ENCODE results near the gene TARBP1.
"Not testable (repeated sequence)": the region's sequence is repeated elsewhere in the genome, so short reads cannot be mapped to it uniquely, and the experiment has no call there.

Gene TARBP1

DNA sequence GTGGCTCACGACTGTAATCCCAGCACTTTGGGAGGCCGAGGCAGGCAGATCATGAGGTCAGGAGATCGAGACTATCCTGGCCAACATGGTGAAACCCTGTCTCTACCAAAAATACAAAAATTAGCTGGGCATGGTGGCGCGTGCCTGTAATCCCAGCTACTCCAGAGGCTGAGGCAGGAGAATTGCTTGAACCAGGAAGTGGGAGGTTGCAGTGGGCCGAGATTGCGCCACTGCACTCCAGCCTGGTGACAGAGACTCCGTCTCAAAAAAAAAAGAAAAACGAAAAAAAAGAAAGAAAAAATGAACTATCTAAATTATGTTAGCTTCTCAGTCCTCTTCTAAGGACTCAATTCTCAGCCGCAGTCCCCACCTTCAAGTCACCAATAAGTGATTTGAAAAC, 39.1 kb upstream of the TARBP1 start:
- H4K8ac ChIP-seq (ENCODE audit: low read depth, low read length); H3K27me3 ChIP-seq (ENCODE audit: insufficient read depth, low read length, poor library complexity); H3K79me2 ChIP-seq (ENCODE audit: control insufficient read depth, insufficient read depth, low read length); H3K4me3 ChIP-seq (ENCODE audit: low read length); H2BK15ac ChIP-seq (replicated peaks; ENCODE audit: low read depth); H3K4me1 ChIP-seq (ENCODE audit: control insufficient read depth, low read depth, low read length); H3K9ac ChIP-seq (ENCODE audit: low read length); H3K18ac ChIP-seq (ENCODE audit: low read length); H4K5ac ChIP-seq (ENCODE audit: low read length); H2AK5ac ChIP-seq (ENCODE audit: low read length); H2BK5ac ChIP-seq (ENCODE audit: low read length); H3K23ac ChIP-seq (ENCODE audit: low read length); H3K27ac ChIP-seq (ENCODE audit: low read depth, low read length); DNase-seq; H3K4ac ChIP-seq (ENCODE audit: low read depth, low read length); H3K4me2 ChIP-seq (ENCODE audit: low read length); H3K36me3 ChIP-seq (ENCODE audit: control insufficient read depth, insufficient read depth, low read length); H2BK120ac ChIP-seq (ENCODE audit: low read depth, low read length); H3K79me1 ChIP-seq (ENCODE audit: low read length); H3K56ac ChIP-seq (ENCODE audit: low read length): not testable (repeated sequence)
- no CpG with 5 or more reads among the region's 10 CpGs for WGBS (ENCODE audit: extremely low coverage, insufficient coverage, low lambda C conversion rate)

DNA sequence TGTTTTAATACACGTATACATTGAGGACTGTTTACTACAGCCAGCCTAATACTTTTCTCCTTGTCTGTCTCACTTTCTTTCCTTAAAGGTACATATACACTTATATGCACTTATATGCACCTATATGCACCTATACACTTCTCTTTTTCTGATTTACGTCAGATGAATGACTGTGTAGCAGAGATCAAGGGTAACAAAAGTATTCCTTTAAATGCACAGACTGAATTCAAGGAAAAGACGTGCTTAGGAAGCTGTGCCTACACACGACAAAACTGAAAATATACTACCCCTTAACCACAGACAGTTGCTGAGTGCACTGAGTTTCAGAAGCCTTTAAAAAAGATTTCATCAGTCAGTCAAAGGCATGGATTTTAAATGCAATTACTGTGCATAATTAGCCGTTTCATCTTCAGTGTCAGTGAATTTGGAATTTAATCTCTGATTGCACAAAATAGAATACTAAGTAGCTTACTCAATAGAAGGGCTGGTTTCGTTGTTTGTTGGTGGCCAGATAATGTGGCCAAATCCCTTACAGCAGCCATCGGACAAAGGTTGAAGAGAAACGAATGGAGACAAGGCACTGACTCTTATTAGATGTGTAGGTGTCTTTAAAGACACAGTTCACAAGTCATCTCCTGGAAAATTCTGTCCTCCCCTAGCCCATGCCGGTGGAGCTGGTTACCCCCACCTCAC, 38.3 kb upstream of the TARBP1 start:
- Histone ChIP-seq H3K4me2 (ENCODE audit: low read length) (no peak overlapping the region), H3K4ac (ENCODE audit: low read depth, low read length) (no peak overlapping the region)

DNA sequence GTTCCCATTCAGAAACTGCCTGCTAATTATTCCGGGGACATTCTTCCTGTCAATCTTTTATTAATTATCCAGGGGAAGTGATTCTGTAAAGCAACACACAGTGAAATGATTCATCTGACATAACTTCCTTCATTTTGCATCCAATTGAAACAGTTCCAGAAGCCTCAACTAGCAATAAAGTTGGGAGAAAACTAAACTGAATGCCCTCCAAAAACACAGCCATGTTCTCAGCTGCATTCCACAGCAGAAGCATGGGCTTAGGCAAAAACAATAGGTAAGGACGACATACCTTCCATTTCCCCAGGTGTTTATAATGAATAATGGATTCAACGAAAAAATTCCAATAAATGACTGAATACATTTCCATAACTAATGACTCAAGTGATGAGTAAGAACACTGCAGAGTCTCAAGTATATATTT, 36.9 kb upstream of the TARBP1 start:
- no peak overlapping the region for H4K8ac ChIP-seq (ENCODE audit: low read depth, low read length)
- peak; percentile 59 for DNase-seq
- no peak overlapping the region for H2AK5ac ChIP-seq (ENCODE audit: low read length)
- peak overlapping the region; percentile 6 for H3K56ac ChIP-seq (ENCODE audit: low read length)
- H2BK15ac ChIP-seq (replicated peaks; ENCODE audit: low read depth): no peak overlapping the region
- no peaks in the 10 kb centered on the region for H3K79me1 ChIP-seq (ENCODE audit: low read length)
- H2BK5ac ChIP-seq (ENCODE audit: low read length): no peak overlapping the region
- no peak overlapping the region for H3K4me3 ChIP-seq (ENCODE audit: low read length)
- H3K18ac ChIP-seq (ENCODE audit: low read length): peak overlapping the region; percentile 51
- H3K27ac ChIP-seq (ENCODE audit: low read depth, low read length): peak overlapping the region; percentile 77
- no peaks in the 10 kb centered on the region for H3K36me3 ChIP-seq (ENCODE audit: control insufficient read depth, insufficient read depth, low read length)
- peak overlapping the region; percentile 60 for H3K4ac ChIP-seq (ENCODE audit: low read depth, low read length)
- no peak overlapping the region for H3K4me2 ChIP-seq (ENCODE audit: low read length)
- WGBS (ENCODE audit: extremely low coverage, insufficient coverage, low lambda C conversion rate): no CpG with 5 or more reads among the region's 3 CpGs
- H3K23ac ChIP-seq (ENCODE audit: low read length): no peak overlapping the region
- H3K4me1 ChIP-seq (ENCODE audit: control insufficient read depth, low read depth, low read length): peaks cover 4% of the 10 kb centered on the region
- H3K27me3 ChIP-seq (ENCODE audit: insufficient read depth, low read length, poor library complexity): no peaks in the 10 kb centered on the region
- no peak overlapping the region for H2BK120ac ChIP-seq (ENCODE audit: low read depth, low read length)
- H3K79me2 ChIP-seq (ENCODE audit: control insufficient read depth, insufficient read depth, low read length): no peaks in the 10 kb centered on the region
- H3K9ac ChIP-seq (ENCODE audit: low read length): no peak overlapping the region
- no peak overlapping the region for H4K5ac ChIP-seq (ENCODE audit: low read length)

More for the DNA sequence above, 38.3 kb upstream of the TARBP1 start:
- no CpG with 5 or more reads among the region's 9 CpGs for WGBS (ENCODE audit: extremely low coverage, insufficient coverage, low lambda C conversion rate)
- H3K56ac ChIP-seq (ENCODE audit: low read length): no peak overlapping the region
- H3K18ac ChIP-seq (ENCODE audit: low read length): no peak overlapping the region
- H3K4me1 ChIP-seq (ENCODE audit: control insufficient read depth, low read depth, low read length): peaks cover 4% of the 10 kb centered on the region
- no peak overlapping the region for H2BK120ac ChIP-seq (ENCODE audit: low read depth, low read length)
- H2BK15ac ChIP-seq (replicated peaks; ENCODE audit: low read depth): no peak overlapping the region
- no peak overlapping the region for H2AK5ac ChIP-seq (ENCODE audit: low read length)
- H3K79me1 ChIP-seq (ENCODE audit: low read length): no peaks in the 10 kb centered on the region
- no peak overlapping the region for H3K4me3 ChIP-seq (ENCODE audit: low read length)
- no peak overlapping the region for H2BK5ac ChIP-seq (ENCODE audit: low read length)
- H3K23ac ChIP-seq (ENCODE audit: low read length): no peak overlapping the region
- no peak overlapping the region for H3K9ac ChIP-seq (ENCODE audit: low read length)
- H4K5ac ChIP-seq (ENCODE audit: low read length): no peak overlapping the region
- no peak overlapping the region for H4K8ac ChIP-seq (ENCODE audit: low read depth, low read length)
- no peaks in the 10 kb centered on the region for H3K27me3 ChIP-seq (ENCODE audit: insufficient read depth, low read length, poor library complexity)
- no peaks in the 10 kb centered on the region for H3K79me2 ChIP-seq (ENCODE audit: control insufficient read depth, insufficient read depth, low read length)
- H3K27ac ChIP-seq (ENCODE audit: low read depth, low read length): no peak overlapping the region
- H3K36me3 ChIP-seq (ENCODE audit: control insufficient read depth, insufficient read depth, low read length): no peaks in the 10 kb centered on the region
- DNase-seq: no peak

DNA sequence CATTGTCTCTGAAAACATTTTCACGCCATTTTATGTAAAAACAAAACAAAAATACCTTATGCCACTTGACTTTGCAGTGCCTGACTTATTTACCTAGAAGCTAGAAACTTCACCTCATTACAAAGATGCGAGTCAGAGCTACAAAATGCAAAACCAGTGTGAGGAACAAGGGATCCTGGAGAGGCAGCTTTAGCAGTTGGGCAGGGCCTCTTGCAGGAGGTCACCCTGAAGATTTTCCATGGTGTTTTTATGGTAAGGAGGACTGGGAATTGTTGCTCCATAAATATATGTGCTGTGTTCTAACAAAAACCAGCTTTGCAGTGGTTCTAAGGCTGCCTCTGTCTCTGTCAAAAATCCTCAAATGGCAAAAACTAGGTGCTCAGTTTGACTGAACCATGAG, 36.4 kb upstream of the TARBP1 start:
- Histone ChIP-seq H2BK5ac (ENCODE audit: low read length) (no peak overlapping the region), H3K18ac (ENCODE audit: low read length) (peak overlapping the region; percentile 51), H2BK15ac (replicated peaks; ENCODE audit: low read depth) (no peak overlapping the region), H3K27ac (ENCODE audit: low read depth, low read length) (peak overlapping the region; percentile 77), H3K4me3 (ENCODE audit: low read length) (no peak overlapping the region), H4K8ac (ENCODE audit: low read depth, low read length) (no peak overlapping the region), H3K79me1 (ENCODE audit: low read length) (no peaks in the 10 kb centered on the region), H3K36me3 (ENCODE audit: control insufficient read depth, insufficient read depth, low read length) (no peaks in the 10 kb centered on the region), H3K56ac (ENCODE audit: low read length) (peak overlapping the region; percentile 6), H4K5ac (ENCODE audit: low read length) (no peak overlapping the region), H3K4me2 (ENCODE audit: low read length) (no peak overlapping the region), H3K27me3 (ENCODE audit: insufficient read depth, low read length, poor library complexity) (no peaks in the 10 kb centered on the region), H3K4me1 (ENCODE audit: control insufficient read depth, low read depth, low read length) (peaks cover 4% of the 10 kb centered on the region), H3K4ac (ENCODE audit: low read depth, low read length) (peak overlapping the region; percentile 60), H3K79me2 (ENCODE audit: control insufficient read depth, insufficient read depth, low read length) (no peaks in the 10 kb centered on the region), H2BK120ac (ENCODE audit: low read depth, low read length) (no peak overlapping the region), H3K9ac (ENCODE audit: low read length) (no peak overlapping the region), H3K23ac (ENCODE audit: low read length) (no peak overlapping the region), H2AK5ac (ENCODE audit: low read length) (no peak overlapping the region)
- peak; percentile 88 for DNase-seq
- WGBS (ENCODE audit: extremely low coverage, insufficient coverage, low lambda C conversion rate): no CpG with 5 or more reads among the region's 2 CpGs

DNA sequence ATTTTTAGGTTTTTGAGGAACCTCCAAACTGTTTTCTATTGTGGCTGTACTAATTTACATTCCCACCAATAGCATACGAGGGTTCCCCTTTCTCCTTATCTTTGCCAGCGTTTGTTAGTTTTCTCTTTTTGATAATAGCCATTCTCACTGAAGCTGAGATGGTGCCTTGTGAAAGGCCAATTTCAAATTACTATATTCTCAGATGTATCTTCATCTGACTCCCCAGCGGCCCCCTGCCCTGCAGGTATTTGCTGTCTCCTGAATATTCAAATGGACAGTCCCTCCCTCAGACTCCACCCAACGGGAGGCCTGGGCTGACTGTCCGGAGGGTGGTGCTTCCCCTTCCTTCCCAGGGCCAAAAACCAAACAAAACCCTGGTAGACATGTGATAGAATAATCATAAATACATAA, 33.5 kb upstream of the TARBP1 start:
- Histone ChIP-seq H3K4me2 (ENCODE audit: low read length) (no peak overlapping the region), H2BK15ac (replicated peaks; ENCODE audit: low read depth) (no peak overlapping the region), H3K27me3 (ENCODE audit: insufficient read depth, low read length, poor library complexity) (no peaks in the 10 kb centered on the region), H3K4me1 (ENCODE audit: control insufficient read depth, low read depth, low read length) (peaks cover 4% of the 10 kb centered on the region), H3K27ac (ENCODE audit: low read depth, low read length) (peak overlapping the region; percentile 28), H3K79me1 (ENCODE audit: low read length) (no peaks in the 10 kb centered on the region), H2AK5ac (ENCODE audit: low read length) (no peak overlapping the region), H3K79me2 (ENCODE audit: control insufficient read depth, insufficient read depth, low read length) (no peaks in the 10 kb centered on the region), H3K9ac (ENCODE audit: low read length) (no peak overlapping the region), H3K4ac (ENCODE audit: low read depth, low read length) (no peak overlapping the region), H3K4me3 (ENCODE audit: low read length) (no peak overlapping the region), H3K23ac (ENCODE audit: low read length) (no peak overlapping the region), H4K5ac (ENCODE audit: low read length) (no peak overlapping the region), H2BK120ac (ENCODE audit: low read depth, low read length) (no peak overlapping the region), H3K36me3 (ENCODE audit: control insufficient read depth, insufficient read depth, low read length) (no peaks in the 10 kb centered on the region), H3K18ac (ENCODE audit: low read length) (no peak overlapping the region), H4K8ac (ENCODE audit: low read depth, low read length) (no peak overlapping the region), H3K56ac (ENCODE audit: low read length) (no peak overlapping the region), H2BK5ac (ENCODE audit: low read length) (no peak overlapping the region)
- no CpG with 5 or more reads among the region's 5 CpGs for WGBS (ENCODE audit: extremely low coverage, insufficient coverage, low lambda C conversion rate)
- DNase-seq: peak; percentile 64

All from mesendoderm (in vitro differentiated cells).